Fibroblast of lung (primary cell): Measurements from ENCODE around the gene PRDM16. TPM values are rescaled to one million over a fixed set of nuclear protein-coding genes. Genes with fewer than 3 reads are reported as not detected.

Source experiments
- DNase-seq, 2 donors: peaks; one replicate each; pipeline versions ENCODE4 v3.0.0 to v3.0.0-alpha.2; 2010; ENCODE audit warnings: low read depth in 2 of 2
- H2AFZ ChIP-seq: 2 replicates; pipeline ENCODE4 v1.5.1; 2012; ENCODE audit warnings: low read length, control low read depth, inconsistent platforms
- H3K27ac ChIP-seq: 2 replicates; pipeline ENCODE4 v1.5.1; 2011; ENCODE audit warnings: low read length, control low read depth; ENCODE audit not compliant: insufficient read depth
- H3K27me3 ChIP-seq: 2 replicates; pipeline ENCODE4 v1.5.1; 2011; ENCODE audit warnings: mild to moderate bottlenecking, low read length; ENCODE audit not compliant: control insufficient read depth, insufficient read depth
- H3K36me3 ChIP-seq: 2 replicates; pipeline ENCODE4 v1.5.1; 2011; ENCODE audit warnings: low read length; ENCODE audit not compliant: control insufficient read depth, insufficient read depth
- H3K4me1 ChIP-seq: 2 replicates; pipeline ENCODE4 v1.5.1; 2011; ENCODE audit warnings: low read length; ENCODE audit not compliant: control insufficient read depth, insufficient read depth; ENCODE audit errors: extremely low read depth
- H3K4me2 ChIP-seq: 2 replicates; pipeline ENCODE4 v1.5.1; 2011; ENCODE audit warnings: low read length, control low read depth; ENCODE audit not compliant: insufficient read depth; ENCODE audit errors: extremely low read depth
- H3K4me3 ChIP-seq, 4 experiments: fragments of 200-600 bp in 1 of 4; sonication (generic) in 1 of 4; replicated peaks in 1 of 4; 2 replicates each; pipeline ENCODE4 v1.5.1; 2011 to 2016; ENCODE audit warnings: low read length in 4 of 4, low read depth in 3 of 4, mild to moderate bottlenecking in 3 of 4, control low read depth in 2 of 4, inconsistent platforms in 1 of 4, mixed read lengths in 1 of 4; ENCODE audit not compliant: insufficient read depth in 1 of 4; ENCODE audit errors: control extremely low read depth in 1 of 4
- H3K79me2 ChIP-seq: 2 replicates; pipeline ENCODE4 v1.5.1; 2012; ENCODE audit warnings: mild to moderate bottlenecking, low read length, inconsistent platforms; ENCODE audit not compliant: control insufficient read depth, insufficient read depth
- H3K9ac ChIP-seq: 2 replicates; pipeline ENCODE4 v1.5.1; 2011; ENCODE audit warnings: mild to moderate bottlenecking, low read length, control low read depth; ENCODE audit not compliant: insufficient read depth
- H3K9me3 ChIP-seq: 2 replicates; pipeline ENCODE4 v1.5.1; 2012; ENCODE audit warnings: low read depth, low read length; ENCODE audit not compliant: control insufficient read depth, insufficient read depth
- H4K20me1 ChIP-seq: 2 replicates; pipeline ENCODE4 v1.5.1; 2011; ENCODE audit warnings: low read length; ENCODE audit not compliant: control insufficient read depth, insufficient read depth; ENCODE audit errors: extremely low read depth
- EZH2 ChIP-seq: IDR thresholded peaks from 2 replicates; pipeline ENCODE4 v1.5.1; 2012; ENCODE audit warnings: low read length, control low read depth, mild to moderate bottlenecking; ENCODE audit errors: missing control alignments
- polyA plus RNA-seq, 2 donors: library from polyadenylated mRNA; depleted of rRNA in 1 of 2; stranded (reverse) in 1 of 2; unstranded in 1 of 2; fragments of >200 nt; gene quantifications; 2 replicates each; pipeline ENCODE4 v1.2.1, GENCODE V29; 2011 to 2012; ENCODE audit warnings: missing spikeins in 1 of 2
- total RNA-seq: library from RNA; depleted of rRNA; stranded (reverse); fragments of >200 nt; gene quantifications from 2 replicates; pipeline ENCODE4 v1.2.1, GENCODE V29; 2014
- TF ChIP-seq, protein P1 (sequence below), 2 donors: IDR thresholded peaks in 1 of 2; conservative IDR thresholded peaks in 1 of 2; 1 replicate in 1 of 2; 2 replicates in 1 of 2; pipeline ENCODE4 v1.5.1; 2011 to 2012; ENCODE audit warnings: low read length in 2 of 2, control low read depth in 1 of 2, inconsistent platforms in 1 of 2, low read depth in 1 of 2, mild to moderate bottlenecking in 1 of 2

PRDM16 gene
- total and polyA plus RNA-seq, 2 donors (not counting 1 experiment from before 2014, with no cell fraction given): 0.30 to 1.8 TPM

DNA sequence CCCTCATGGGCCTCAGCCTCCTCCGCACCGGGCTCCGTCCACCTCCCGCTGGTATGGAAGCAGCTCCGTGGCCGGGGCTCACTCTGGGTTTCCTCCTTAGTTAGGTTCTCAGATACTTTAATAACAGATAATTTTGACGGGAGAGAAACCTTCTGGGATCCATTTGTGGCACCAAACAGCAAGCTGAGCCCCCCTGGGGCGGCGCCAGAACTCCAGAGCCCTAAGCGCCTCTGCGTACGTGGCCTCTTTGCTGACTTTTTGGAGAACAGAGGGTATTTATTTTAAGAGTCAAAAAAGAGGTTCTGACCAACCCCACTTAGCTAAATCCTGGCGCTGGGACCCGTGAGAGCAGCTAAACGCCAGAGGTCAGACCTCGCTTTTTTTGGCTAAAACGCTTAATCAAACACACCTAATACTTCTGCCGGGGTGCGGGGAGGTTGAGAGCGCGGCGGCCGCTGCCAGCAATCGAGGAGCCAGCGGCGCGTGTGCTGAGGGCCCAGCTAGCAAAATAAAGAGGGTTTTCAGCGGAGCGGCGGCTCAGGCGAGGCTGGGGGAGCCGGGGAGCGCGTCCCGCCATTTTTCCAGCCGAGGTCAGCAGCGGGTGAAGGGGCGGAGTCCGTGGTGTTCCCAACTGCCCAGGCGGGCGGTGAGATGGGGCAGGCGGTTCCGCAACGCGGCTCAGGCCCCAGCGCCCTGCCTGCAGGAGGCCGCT, 171.7 kb downstream of the PRDM16 start:
- Histone ChIP-seq H4K20me1 (no peaks in the 10 kb centered on the region), H3K4me1 (no peaks in the 10 kb centered on the region), H3K27ac (no peak overlapping the region), H3K79me2 (no peaks in the 10 kb centered on the region), H3K9me3 (no peaks in the 10 kb centered on the region), H2AFZ (no peak overlapping the region), H3K4me2 (peak overlapping the region; percentile 51), H3K27me3 (no peaks in the 10 kb centered on the region), H3K36me3 (no peaks in the 10 kb centered on the region), H3K4me3 (no peak overlapping the region), H3K9ac (no peak overlapping the region)
- TF ChIP-seq, protein P1, sequence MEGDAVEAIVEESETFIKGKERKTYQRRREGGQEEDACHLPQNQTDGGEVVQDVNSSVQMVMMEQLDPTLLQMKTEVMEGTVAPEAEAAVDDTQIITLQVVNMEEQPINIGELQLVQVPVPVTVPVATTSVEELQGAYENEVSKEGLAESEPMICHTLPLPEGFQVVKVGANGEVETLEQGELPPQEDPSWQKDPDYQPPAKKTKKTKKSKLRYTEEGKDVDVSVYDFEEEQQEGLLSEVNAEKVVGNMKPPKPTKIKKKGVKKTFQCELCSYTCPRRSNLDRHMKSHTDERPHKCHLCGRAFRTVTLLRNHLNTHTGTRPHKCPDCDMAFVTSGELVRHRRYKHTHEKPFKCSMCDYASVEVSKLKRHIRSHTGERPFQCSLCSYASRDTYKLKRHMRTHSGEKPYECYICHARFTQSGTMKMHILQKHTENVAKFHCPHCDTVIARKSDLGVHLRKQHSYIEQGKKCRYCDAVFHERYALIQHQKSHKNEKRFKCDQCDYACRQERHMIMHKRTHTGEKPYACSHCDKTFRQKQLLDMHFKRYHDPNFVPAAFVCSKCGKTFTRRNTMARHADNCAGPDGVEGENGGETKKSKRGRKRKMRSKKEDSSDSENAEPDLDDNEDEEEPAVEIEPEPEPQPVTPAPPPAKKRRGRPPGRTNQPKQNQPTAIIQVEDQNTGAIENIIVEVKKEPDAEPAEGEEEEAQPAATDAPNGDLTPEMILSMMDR (conservative IDR thresholded peaks at IDR 0.05 in 1 of 2, IDR thresholded peaks at IDR 0.05 in 1 of 2; ENCODE audit: low read depth in 1 of 2, low read length in 2 of 2): no peak
- TF ChIP-seq EZH2: no peak
- DNase-seq: peak in 1 of 2 donors; percentile 8

DNA sequence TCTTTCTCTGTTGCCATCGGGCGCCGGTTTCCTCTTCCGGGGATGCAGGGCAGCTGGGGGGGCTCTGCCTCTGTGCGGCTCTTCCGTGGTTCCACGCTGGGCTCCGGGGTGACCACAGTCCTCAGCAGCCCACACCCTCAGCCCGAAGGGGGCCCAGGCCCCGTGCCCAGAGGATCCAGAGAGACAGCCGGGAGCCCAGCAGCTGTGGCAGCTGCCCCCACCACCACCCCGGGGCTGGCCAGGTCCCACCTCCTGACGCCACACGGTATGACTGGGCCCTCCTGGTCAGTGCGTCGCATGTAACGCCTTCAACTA, 172.2 kb downstream of the PRDM16 start:
- Histone ChIP-seq H3K27ac (no peak overlapping the region), H3K4me1 (no peaks in the 10 kb centered on the region), H3K79me2 (no peaks in the 10 kb centered on the region), H3K27me3 (no peaks in the 10 kb centered on the region), H2AFZ (no peak overlapping the region), H4K20me1 (no peaks in the 10 kb centered on the region), H3K9me3 (no peaks in the 10 kb centered on the region), H3K36me3 (no peaks in the 10 kb centered on the region), H3K9ac (no peak overlapping the region), H3K4me3 (no peak overlapping the region), H3K4me2 (no peak overlapping the region)
- DNase-seq: no peak
- TF ChIP-seq EZH2: no peak
- TF ChIP-seq, protein P1 (conservative IDR thresholded peaks at IDR 0.05 in 1 of 2, IDR thresholded peaks at IDR 0.05 in 1 of 2; ENCODE audit: low read depth in 1 of 2, low read length in 2 of 2): no peak

DNA sequence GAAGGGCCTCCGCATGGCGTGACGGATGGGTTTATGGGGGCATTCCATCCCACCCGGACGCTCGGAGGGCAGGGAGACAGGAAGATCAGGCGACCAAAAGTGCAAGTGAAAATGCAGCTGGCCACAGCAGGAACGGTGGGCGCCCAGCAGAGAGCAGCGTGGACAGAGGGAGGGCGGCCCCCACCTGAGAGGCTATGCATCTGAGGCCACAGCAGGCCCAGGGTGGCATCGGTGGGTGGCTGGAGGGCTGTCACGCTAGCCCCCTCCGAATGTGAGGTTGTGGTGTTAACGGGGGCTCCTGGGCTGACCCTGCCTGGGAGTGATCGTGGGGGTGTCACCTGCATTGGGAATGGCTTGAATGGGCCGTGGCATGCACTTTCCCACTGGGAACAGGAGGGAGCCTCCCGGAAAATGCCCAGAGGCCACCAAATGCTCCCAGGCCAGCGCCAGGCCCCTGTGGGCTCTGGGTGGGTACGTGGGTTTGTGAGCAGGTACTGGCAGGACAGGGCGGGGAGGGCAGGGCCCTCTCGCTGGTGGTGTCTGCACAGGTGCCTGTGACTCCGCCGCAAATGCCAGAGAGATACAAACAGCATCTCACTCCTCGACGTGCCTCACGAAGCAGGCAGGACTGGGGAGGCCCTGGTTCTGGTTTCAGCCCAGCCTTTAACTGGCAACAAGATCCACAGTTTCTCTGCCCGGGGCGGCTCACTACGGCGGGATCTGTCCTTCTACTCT, 172.8 kb downstream of the PRDM16 start:
- Histone ChIP-seq H3K4me2 (no peak overlapping the region), H3K9me3 (no peaks in the 10 kb centered on the region), H3K9ac (no peak overlapping the region), H3K4me3 (no peak overlapping the region), H3K27me3 (no peaks in the 10 kb centered on the region), H2AFZ (no peak overlapping the region), H4K20me1 (no peaks in the 10 kb centered on the region), H3K27ac (no peak overlapping the region), H3K4me1 (no peaks in the 10 kb centered on the region), H3K79me2 (no peaks in the 10 kb centered on the region), H3K36me3 (no peaks in the 10 kb centered on the region)
- no peak for TF ChIP-seq EZH2
- TF ChIP-seq, protein P1 (conservative IDR thresholded peaks at IDR 0.05 in 1 of 2, IDR thresholded peaks at IDR 0.05 in 1 of 2; ENCODE audit: low read depth in 1 of 2, low read length in 2 of 2): no peak
- DNase-seq: no peak
